Loucy (cell line): ENCODE data around the gene CCDC90B.
"Not testable (repeated sequence)": the region's sequence is repeated elsewhere in the genome, so short reads cannot be mapped to it uniquely, and the experiment has no call there.

Source experiments
- CTCF ChIP-seq: fragments of 200-600 bp; sonication (generic); conservative IDR thresholded peaks from 2 replicates; pipeline ENCODE4 v1.5.1; 2014; ENCODE audit warnings: mild to moderate bottlenecking, antibody characterized with exemption, low read length
- EZH2phosphoT487 ChIP-seq: fragments of 200-600 bp; IDR thresholded peaks from 2 replicates; pipeline ENCODE4 v1.6.1; 2018; ENCODE audit warnings: antibody characterized with exemption, mild to moderate bottlenecking, moderate library complexity, borderline replicate concordance

- not testable (repeated sequence) for TF ChIP-seq CTCF, EZH2phosphoT487
Measured at GRCh38 chr11:83316143-83316896, 30.2 kb upstream of the CCDC90B start.
